Karpas-422 (cell line): ENCODE measurements around the gene OLFML2B. TPM values are rescaled to one million over a fixed set of nuclear protein-coding genes. Genes with fewer than 3 reads are reported as not detected.

Experiments
- DNase-seq: peaks from one replicate; pipeline ENCODE4 v3.0.0-alpha.2; 2015
- H2AFZ ChIP-seq: fragments of 200-600 bp; sonication (generic); 2 replicates; pipeline ENCODE4 v1.6.1; 2014; ENCODE audit warnings: antibody characterized with exemption, low read length, mixed read lengths
- H3K27ac ChIP-seq: fragments of 200-600 bp; sonication (generic); 2 replicates; pipeline ENCODE4 v1.5.1; 2014; ENCODE audit warnings: mild to moderate bottlenecking, low read length, moderate library complexity
- H3K27me3 ChIP-seq: fragments of 200-600 bp; sonication (generic); 2 replicates; pipeline ENCODE4 v1.6.1; 2014; ENCODE audit warnings: low read length, mixed read lengths
- H3K36me3 ChIP-seq: fragments of 200-600 bp; sonication (generic); 2 replicates; pipeline ENCODE4 v1.6.1; 2014; ENCODE audit warnings: low read length, mixed read lengths; ENCODE audit not compliant: insufficient read depth
- H3K4me1 ChIP-seq: fragments of 200-600 bp; sonication (generic); 2 replicates; pipeline ENCODE4 v1.6.1; 2014; ENCODE audit warnings: mild to moderate bottlenecking, low read length, mixed read lengths
- H3K4me2 ChIP-seq: fragments of 200-600 bp; sonication (generic); 2 replicates; pipeline ENCODE4 v1.6.1; 2014; ENCODE audit warnings: low read length, low read depth, mild to moderate bottlenecking; ENCODE audit not compliant: poor library complexity, severe bottlenecking
- H3K4me3 ChIP-seq: fragments of 200-600 bp; sonication (generic); 2 replicates; pipeline ENCODE4 v1.5.1; 2014; ENCODE audit warnings: mild to moderate bottlenecking, antibody characterized with exemption, low read length, mixed read lengths
- H3K79me2 ChIP-seq: fragments of 200-600 bp; sonication (generic); 2 replicates; pipeline ENCODE4 v1.6.1; 2014; ENCODE audit warnings: mild to moderate bottlenecking, low read length, mixed read lengths
- H3K9ac ChIP-seq: fragments of 200-600 bp; sonication (generic); 2 replicates; pipeline ENCODE4 v1.6.0; 2014; ENCODE audit warnings: low read length
- H3K9me2 ChIP-seq: fragments of 200-600 bp; sonication (generic), shearing (Covaris generic); replicated peaks from 2 replicates; pipeline ENCODE4 v1.6.0; 2014; ENCODE audit warnings: mild to moderate bottlenecking, low read length, moderate library complexity; ENCODE audit not compliant: insufficient read depth
- H3K9me3 ChIP-seq: fragments of 300-700, 200-600 bp; sonication (generic); 2 replicates; pipeline ENCODE4 v1.6.1; 2014; ENCODE audit warnings: low read length, mixed read lengths
- H4K20me1 ChIP-seq: fragments of 200-600 bp; sonication (generic); 2 replicates; pipeline ENCODE4 v1.6.1; 2014; ENCODE audit warnings: mild to moderate bottlenecking, antibody characterized with exemption, low read length, low read depth; ENCODE audit not compliant: insufficient read depth
- total RNA-seq: library from RNA; depleted of rRNA; stranded (reverse); fragments of >200 nt; shearing (Covaris generic); gene quantifications from 2 replicates; pipeline ENCODE4 v1.2.3, GENCODE V29; 2014; ENCODE audit warnings: low replicate concordance

The OLFML2B gene
- total RNA-seq, 1 experiment from 2014 or later: not detected

GRCh38 chr1:161982917-161983316, 40.8 kb downstream of the OLFML2B start:
- H3K4me2 ChIP-seq: no peak overlapping the region
- H3K4me3 ChIP-seq: no peak overlapping the region
- H3K27ac ChIP-seq: no peak overlapping the region
- no peak overlapping the region for H2AFZ ChIP-seq
- no peaks in the 10 kb centered on the region for H3K79me2 ChIP-seq
- H3K27me3 ChIP-seq: peaks cover 4% of the 10 kb centered on the region; the same call in 1 of the 2 replicates
- H3K9me2 ChIP-seq: no peaks in the 10 kb centered on the region
- no peak overlapping the region for H3K9ac ChIP-seq
- H4K20me1 ChIP-seq: 0 out of 2 replicates have a peak, but pooled peaks cover under 1% of the 10 kb centered on the region
- H3K4me1 ChIP-seq: peaks cover 7% of the 10 kb centered on the region
- no peaks in the 10 kb centered on the region for H3K36me3 ChIP-seq
- DNase-seq: no peak
- no peaks in the 10 kb centered on the region for H3K9me3 ChIP-seq

- peaks cover under 1% of the 10 kb centered on the region; the same call in 1 of the 2 replicates for H3K27me3 ChIP-seq
- H2AFZ ChIP-seq: no peak overlapping the region
- H3K4me2 ChIP-seq: no peak overlapping the region
- peaks cover 10% of the 10 kb centered on the region for H3K4me1 ChIP-seq
- H3K79me2 ChIP-seq: no peaks in the 10 kb centered on the region
- DNase-seq: no peak
- H3K4me3 ChIP-seq: no peak overlapping the region
- no peaks in the 10 kb centered on the region for H3K9me3 ChIP-seq
- no peaks in the 10 kb centered on the region for H3K9me2 ChIP-seq
- no peak overlapping the region for H3K9ac ChIP-seq
- no peak overlapping the region for H3K27ac ChIP-seq
- 0 out of 2 replicates have a peak, but pooled peaks cover 3% of the 10 kb centered on the region for H4K20me1 ChIP-seq
- no peaks in the 10 kb centered on the region for H3K36me3 ChIP-seq
Measured at GRCh38 chr1:161982507-161982895, 41.2 kb downstream of the OLFML2B start.

GRCh38 chr1:161981735-161982506, 41.7 kb downstream of the OLFML2B start:
- Histone ChIP-seq H3K27ac (no peak overlapping the region), H4K20me1 (0 out of 2 replicates have a peak, but pooled peaks cover 8% of the 10 kb centered on the region), H3K9ac (no peak overlapping the region), H3K27me3 (no peaks in the 10 kb centered on the region), H3K9me3 (no peaks in the 10 kb centered on the region), H2AFZ (no peak overlapping the region), H3K4me2 (no peak overlapping the region), H3K79me2 (no peaks in the 10 kb centered on the region), H3K9me2 (no peaks in the 10 kb centered on the region), H3K4me3 (no peak overlapping the region), H3K4me1 (peaks cover 10% of the 10 kb centered on the region), H3K36me3 (no peaks in the 10 kb centered on the region)
- no peak for DNase-seq

- Histone ChIP-seq H3K9ac (no peak overlapping the region), H3K4me3 (no peak overlapping the region), H3K4me1 (peaks cover 10% of the 10 kb centered on the region), H3K4me2 (no peak overlapping the region), H3K36me3 (no peaks in the 10 kb centered on the region), H3K9me3 (no peaks in the 10 kb centered on the region), H4K20me1 (0 out of 2 replicates have a peak, but pooled peaks cover 9% of the 10 kb centered on the region), H3K79me2 (no peaks in the 10 kb centered on the region), H3K27ac (no peak overlapping the region), H2AFZ (no peak overlapping the region), H3K9me2 (no peaks in the 10 kb centered on the region), H3K27me3 (no peaks in the 10 kb centered on the region)
- DNase-seq: no peak
Measured at GRCh38 chr1:161981126-161981525, 42.5 kb downstream of the OLFML2B start.

GRCh38 chr1:161978011-161978790, 45.5 kb downstream of the OLFML2B start:
- H4K20me1 ChIP-seq: 0 out of 2 replicates have a peak, but pooled peaks cover 9% of the 10 kb centered on the region
- H3K36me3 ChIP-seq: no peaks in the 10 kb centered on the region
- no peaks in the 10 kb centered on the region for H3K27me3 ChIP-seq
- H3K4me2 ChIP-seq: peak overlapping the region; percentile 39
- H3K9me2 ChIP-seq: no peaks in the 10 kb centered on the region
- no peak overlapping the region for H2AFZ ChIP-seq
- DNase-seq: peak; percentile 90
- no peak overlapping the region for H3K27ac ChIP-seq
- H3K9me3 ChIP-seq: no peaks in the 10 kb centered on the region
- no peak overlapping the region for H3K9ac ChIP-seq
- H3K79me2 ChIP-seq: no peaks in the 10 kb centered on the region
- no peak overlapping the region for H3K4me3 ChIP-seq
- H3K4me1 ChIP-seq: peaks cover 10% of the 10 kb centered on the region

GRCh38 chr1:161973924-161974845, 49.5 kb downstream of the OLFML2B start:
- Histone ChIP-seq H3K27ac (no peak overlapping the region), H3K9me2 (no peaks in the 10 kb centered on the region), H4K20me1 (0 out of 2 replicates have a peak, but pooled peaks cover 9% of the 10 kb centered on the region), H3K9ac (no peak overlapping the region), H3K79me2 (no peaks in the 10 kb centered on the region), H2AFZ (no peak overlapping the region), H3K9me3 (no peaks in the 10 kb centered on the region), H3K36me3 (no peaks in the 10 kb centered on the region), H3K4me1 (peaks cover 10% of the 10 kb centered on the region), H3K4me3 (no peak overlapping the region), H3K4me2 (no peak overlapping the region), H3K27me3 (no peaks in the 10 kb centered on the region)
- no peak for DNase-seq

- no peak overlapping the region for H3K4me2 ChIP-seq
Measured at GRCh38 chr1:161972828-161973227, 50.8 kb downstream of the OLFML2B start.

More at GRCh38 chr1:161972828-161973227, 50.8 kb downstream of the OLFML2B start:
- Histone ChIP-seq H3K4me1 (peaks cover 3% of the 10 kb centered on the region), H3K79me2 (no peaks in the 10 kb centered on the region), H3K4me3 (no peak overlapping the region), H3K9ac (no peak overlapping the region), H3K9me2 (no peaks in the 10 kb centered on the region), H3K27me3 (no peaks in the 10 kb centered on the region), H3K27ac (no peak overlapping the region), H2AFZ (no peak overlapping the region), H3K9me3 (no peaks in the 10 kb centered on the region), H4K20me1 (0 out of 2 replicates have a peak, but pooled peaks cover 8% of the 10 kb centered on the region), H3K36me3 (no peaks in the 10 kb centered on the region)
- DNase-seq: no peak
